ENCODE data around the gene DNASE1L1.

GRCh38 chrX:154374313-154375155 lies 34.5 kb downstream of the DNASE1L1 start, which contains the start of gene FLNA:
- TF ChIP-seq EZH2phosphoT487 (IDR thresholded peaks at IDR 0.05; ENCODE audit: low read length), result no peak
- 0 out of 2 replicates have a peak, but pooled peaks have one; percentile 13 for TF ChIP-seq CTCF (IDR thresholded peaks at IDR 0.05; ENCODE audit: low read length)
- TF ChIP-seq EZH2 (optimal IDR thresholded peaks at IDR 0.05; ENCODE audit: low read depth, low read length), result no peak

Measured in MM.1S (cell line).